GM18505 (cell line): ENCODE data around the gene KIAA1191.

ENCODE experiments used
- ATAC-seq: cut with Tn5 transposase; IDR thresholded peaks from one replicate; pipeline ENCODE4 v1.9.1; 2021; ENCODE audit not compliant: unreplicated experiment
- POLR2A ChIP-seq: IDR thresholded peaks from 4 replicates; pipeline ENCODE4 v1.6.1; 2011; ENCODE audit warnings: borderline replicate concordance; ENCODE audit not compliant: insufficient read depth, insufficient read length; ENCODE audit errors: extremely low read depth

Gene KIAA1191

DNA sequence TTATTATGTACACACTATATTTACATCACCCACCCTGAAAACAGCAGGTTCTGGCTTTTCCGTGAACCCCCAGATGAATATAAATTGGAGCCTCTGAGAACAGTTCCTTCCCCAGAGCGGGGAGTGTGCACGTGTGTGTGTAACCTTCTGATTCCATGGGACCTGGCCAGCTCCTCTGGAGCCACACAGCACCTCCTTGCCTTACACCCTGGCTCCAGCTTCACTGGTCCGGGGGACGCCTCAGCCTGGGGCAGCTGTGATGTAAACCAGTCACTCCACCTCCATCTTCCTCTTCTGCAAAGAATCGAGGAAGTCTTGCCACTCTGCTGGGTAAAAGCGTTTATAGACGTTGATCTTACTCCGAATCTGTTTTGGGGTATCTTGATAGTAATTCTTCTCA is 22.4 kb upstream of the KIAA1191 start:
- no peak for ATAC-seq
- TF ChIP-seq POLR2A = no peak

DNA sequence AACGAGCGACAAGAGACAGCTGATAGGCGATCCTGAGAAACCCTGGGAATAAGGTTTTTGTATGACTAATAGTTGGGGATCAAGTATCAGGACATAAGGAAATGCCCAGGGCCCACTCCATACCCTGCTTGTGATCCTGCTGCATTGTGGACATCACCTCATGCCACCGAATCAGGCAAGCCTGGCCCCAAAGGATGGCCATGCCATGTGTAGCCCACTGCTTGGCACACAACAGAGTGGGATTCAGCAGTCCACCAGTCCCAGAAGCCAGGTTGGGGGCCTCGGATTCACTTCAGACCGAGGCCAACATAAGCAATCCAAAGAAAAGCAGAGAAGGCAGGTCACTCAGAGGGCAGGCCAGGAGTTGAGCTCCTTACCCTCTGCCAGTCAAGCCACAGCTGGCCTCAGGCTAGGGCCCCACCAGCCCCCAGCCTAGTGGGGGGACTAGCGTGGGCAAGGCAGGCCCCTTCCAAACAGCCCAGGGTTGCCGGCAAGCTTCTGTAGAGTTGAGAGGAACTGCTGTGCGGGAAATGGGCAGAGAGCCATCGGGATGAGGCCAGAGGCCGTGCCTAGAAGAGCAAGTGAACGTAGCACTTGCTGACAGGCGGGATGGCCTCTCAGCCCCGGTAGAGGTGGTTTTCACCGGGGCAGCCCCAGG is 21.8 kb upstream of the KIAA1191 start:
- ATAC-seq = no peak
- no peak for TF ChIP-seq POLR2A

DNA sequence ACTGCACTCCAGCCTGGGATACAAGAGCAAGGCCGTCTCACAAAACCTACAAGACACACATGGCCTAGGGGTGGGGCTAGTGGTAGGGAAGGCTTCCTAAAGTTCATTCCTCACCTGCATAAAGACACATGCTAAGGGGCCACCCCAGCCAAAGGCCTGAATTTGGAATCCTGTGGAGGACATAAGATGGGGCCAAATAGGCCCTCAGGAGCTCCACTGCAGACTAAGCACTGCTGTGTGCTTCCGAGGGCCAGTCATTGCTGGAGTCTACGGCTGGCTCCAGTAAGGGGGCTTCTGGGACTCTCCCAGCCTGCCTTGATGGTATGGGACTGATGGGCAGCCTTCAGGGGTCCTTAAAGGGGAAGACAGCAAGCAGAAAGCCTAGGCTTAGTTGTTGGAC is 21.2 kb upstream of the KIAA1191 start:
- peak; percentile 9 for TF ChIP-seq POLR2A
- ATAC-seq = no peak

DNA sequence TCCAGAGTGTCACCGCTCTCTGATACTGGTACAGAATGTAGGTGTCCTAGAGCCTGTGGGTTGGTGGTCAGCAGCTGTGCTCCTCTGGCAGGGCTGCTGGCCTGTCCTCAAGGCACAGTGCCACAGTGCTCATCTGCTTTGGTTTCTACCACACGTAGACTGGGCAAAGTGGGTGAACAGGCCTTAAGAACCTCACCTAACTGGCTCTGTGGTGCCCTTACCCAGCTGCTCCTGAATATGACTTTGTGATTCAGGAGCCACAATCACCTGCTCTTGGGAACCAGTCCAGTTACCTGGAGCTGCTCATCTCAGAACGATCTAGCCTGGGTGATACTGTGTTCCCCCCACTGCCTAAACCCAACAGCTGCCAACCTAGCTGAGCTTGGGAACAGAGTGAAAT is 20.4 kb upstream of the KIAA1191 start:
- peak; percentile 7 for TF ChIP-seq POLR2A
- no peak for ATAC-seq

DNA sequence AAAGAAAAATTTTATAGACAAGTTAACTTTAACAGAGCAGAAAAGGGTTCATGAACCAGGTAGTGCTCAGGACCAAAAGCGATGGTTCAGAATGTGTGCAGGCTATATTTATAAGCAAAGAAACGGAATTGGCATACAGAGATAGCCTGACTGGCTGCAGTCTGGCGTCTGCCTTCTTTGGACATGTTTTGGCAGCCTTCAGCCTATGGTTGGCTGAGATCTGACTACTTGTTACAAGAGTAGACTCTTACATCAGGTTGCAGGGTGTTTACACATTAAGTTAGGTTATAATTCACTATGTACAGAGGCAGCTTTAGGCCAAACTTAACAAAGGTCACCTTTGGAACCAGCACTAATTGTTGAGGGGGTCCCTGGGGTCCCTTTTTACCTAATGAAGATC is 19.9 kb upstream of the KIAA1191 start:
- no peak for ATAC-seq
- no peak for TF ChIP-seq POLR2A

DNA sequence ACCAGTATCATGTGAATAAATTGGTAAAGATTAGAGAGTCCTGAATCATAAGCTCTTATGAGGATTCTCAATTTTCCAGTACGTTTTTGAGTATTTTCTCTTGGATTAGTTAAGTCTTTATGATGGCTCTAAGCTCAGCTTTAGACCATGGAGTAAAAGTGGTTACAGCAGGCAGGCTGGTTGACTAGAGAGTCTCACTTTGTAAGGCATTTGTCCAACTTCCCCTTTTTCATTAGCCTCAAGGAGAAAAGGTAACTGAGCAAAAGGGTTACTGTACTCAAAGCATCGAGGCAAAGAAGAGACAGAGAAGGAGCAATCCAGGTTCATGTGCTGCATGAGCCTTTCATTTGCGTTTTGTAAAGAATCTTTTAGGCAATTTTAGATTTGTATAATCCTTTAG is 18.3 kb upstream of the KIAA1191 start:
- ATAC-seq = peak; percentile 63
- no peak for TF ChIP-seq POLR2A

DNA sequence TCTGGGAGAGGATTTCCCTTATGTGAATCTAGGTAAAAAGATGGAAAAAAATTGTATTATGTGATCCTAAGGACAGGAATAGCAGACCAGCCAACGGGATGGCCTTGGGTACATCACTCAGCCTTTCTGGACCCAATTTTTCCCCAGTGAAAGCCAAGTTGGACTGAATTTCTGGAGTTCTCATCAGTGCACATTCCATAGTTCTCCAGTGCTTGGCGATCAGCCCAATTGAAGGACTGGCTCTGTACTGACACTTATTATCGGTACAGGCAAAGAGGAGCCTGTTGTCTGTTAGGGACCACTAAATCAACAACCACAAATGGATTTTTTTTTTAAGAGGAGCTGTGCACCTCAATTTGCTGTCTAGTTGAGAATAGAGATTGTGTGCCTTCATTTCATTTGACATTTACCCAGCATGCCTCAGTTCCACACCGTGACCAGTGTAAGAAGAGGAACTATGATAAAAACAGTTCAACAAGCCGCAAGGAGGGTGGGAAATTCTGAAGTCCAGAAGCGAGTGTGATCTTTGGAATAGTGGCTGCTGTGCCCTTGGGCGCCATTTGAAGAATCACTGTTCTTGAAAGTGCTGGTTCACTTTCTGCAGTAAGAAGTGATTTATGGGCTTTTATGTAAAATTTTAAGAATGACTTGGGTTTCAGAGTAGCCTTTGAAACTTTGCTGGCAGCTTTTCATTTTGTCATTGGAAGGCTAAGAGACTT is 11.7 kb upstream of the KIAA1191 start:
- TF ChIP-seq POLR2A = no peak
- ATAC-seq = no peak

DNA sequence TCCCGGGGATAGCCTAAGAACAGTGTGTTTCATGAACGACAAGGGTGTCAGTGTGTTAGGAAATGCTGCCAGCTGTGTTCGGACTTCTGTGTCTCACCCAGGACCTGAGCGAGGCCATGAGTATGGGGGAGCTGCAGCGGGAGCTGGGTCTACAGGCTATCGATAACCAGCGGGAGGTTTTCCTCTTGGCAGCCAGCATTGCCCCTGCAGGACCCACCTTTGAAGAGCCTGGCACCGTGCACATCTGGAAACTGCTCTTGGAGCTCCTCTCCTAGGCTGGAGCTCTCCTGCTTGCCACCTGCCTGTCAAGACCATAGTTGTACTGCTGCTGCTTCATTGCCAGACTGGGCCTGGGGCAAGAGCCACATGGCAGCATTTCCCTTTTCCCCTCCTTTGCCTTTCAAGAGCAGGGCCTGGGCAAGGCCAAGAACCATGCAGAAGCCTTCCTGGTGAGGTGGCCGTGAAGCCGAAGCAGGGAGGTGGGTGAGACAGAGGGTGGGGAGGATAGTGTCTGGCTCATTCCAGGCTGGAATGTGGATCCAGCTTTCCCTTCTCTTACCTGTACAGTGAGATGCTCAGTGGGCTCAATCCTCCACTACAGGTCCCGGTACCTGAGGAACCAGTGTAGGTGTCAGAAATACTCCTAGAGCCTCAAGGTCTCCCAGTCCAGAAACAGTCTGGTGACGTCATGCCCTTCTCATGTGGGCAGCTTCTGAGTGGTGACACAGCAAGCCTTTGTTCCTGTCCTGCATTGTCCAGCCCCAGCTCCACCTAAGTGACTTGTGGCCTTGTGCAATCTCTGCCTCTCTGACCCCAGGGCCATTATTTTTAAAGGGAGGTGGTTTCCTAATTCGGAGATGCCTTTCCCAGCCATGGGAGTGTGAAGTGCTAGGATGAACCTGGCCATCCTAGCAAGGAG is 10.3 kb upstream of the KIAA1191 start:
- no peak for ATAC-seq

DNA sequence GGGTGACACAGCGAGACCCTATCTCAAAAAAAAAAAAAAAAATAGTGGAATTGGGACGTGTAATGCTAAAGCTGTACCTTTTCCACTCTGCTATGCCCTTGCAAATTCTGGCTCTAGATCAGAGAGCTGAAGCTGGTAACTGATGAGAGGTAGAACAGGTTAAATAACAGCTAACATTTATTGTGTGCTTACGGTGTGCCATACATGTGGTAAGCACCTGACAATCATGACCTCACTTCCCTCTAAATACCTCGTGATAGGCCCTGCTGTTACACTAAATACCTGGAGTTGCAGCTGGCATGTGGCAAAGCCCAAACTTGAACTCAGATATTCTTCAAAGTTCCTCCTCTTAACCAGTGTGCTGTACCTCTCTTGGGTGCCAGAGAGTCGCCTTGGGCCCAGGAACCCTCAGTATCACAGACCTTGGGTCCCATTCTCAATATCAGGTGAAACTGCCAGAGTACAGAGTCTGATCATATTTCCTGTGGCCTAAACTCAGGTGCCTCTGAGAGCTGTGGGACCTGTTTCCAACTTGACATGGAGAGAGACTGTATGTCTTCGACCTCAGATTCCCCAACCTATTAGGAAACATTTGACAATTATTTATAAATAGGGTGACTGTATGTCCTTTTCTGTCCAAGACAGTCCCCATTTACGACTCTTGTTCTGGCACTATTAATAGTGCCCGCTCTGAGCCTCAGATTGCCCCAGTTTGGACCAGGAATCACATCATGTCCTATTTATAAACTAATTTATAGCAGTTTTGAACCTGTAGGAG is 8.6 kb upstream of the KIAA1191 start:
- ATAC-seq = no peak
- TF ChIP-seq POLR2A = no peak

More for the DNA sequence above, 10.3 kb upstream of the KIAA1191 start:
- TF ChIP-seq POLR2A = no peak

DNA sequence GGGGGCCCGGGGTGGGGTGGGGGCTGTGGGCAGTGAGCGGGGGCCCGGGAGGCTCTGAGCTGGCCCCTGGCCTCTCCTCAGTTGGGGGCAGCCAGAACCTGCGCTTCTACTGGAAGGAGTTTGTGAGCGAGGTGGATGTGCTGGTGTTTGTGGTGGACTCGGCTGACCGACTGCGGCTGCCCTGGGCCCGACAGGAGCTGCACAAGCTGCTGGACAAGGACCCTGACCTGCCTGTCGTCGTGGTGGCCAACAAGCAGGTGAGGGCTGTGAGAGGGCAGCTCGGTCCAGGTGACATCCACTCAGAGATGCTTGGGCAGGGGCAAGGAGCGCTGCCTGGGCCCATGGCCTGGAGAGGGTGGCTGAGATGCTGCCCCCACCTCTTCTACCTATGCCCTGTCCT is 7.2 kb upstream of the KIAA1191 start:
- no peak for TF ChIP-seq POLR2A
- ATAC-seq = no peak

DNA sequence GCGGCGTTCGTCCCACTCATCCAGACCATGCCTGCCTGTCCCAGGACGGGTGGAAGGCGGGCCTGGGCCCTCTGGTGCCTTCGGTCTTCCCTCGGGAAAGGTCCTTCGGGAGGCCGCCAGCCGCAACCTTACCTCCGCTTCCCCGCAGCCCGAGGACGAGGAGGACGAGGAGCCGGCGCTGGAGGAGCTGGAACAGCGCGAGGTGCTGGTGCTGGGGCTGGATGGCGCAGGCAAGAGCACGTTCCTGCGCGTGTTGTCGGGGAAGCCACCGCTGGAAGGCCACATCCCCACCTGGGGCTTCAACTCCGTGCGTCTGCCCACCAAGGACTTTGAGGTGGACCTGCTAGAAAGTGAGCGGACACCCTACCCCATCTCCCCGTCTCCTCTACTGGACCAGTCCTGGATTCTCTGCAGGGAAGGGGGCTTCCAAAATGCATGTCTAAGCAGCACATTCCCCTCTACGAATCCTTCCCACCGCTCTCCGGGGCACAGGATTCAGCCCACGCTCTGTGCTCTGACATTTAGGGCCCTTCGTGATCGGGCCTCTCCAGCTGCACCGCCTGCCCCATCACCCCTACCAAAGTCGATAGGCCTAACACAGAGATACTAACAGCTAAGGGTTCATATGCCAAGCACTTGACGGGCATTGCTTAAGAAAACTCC is 4.8 kb upstream of the KIAA1191 start:
- no peak for ATAC-seq
- TF ChIP-seq POLR2A = no peak
